HepG2 (cell line): ENCODE measurements around the gene HLA-DMB. TPM values are rescaled to one million over a fixed set of nuclear protein-coding genes. Genes with fewer than 3 reads are reported as not detected.

ENCODE experiments used
- CENPX ChIP-seq: sonication (generic); formaldehyde crosslinking; IDR thresholded peaks from 2 replicates; pipeline ENCODE4 v1.9.0; 2021; ENCODE audit warnings: mild to moderate bottlenecking, missing genetic modification reagents, moderate library complexity
- KAT8 ChIP-seq: IDR thresholded peaks from 2 replicates; pipeline ENCODE4 v1.6.1; 2016; ENCODE audit warnings: missing genetic modification reagents, missing compliant biosample characterization
- MEIS2 ChIP-seq: sonication (generic); formaldehyde crosslinking; IDR thresholded peaks from 2 replicates; pipeline ENCODE4 v1.9.0; 2021; ENCODE audit warnings: mild to moderate bottlenecking, missing genetic modification reagents
- MLLT10 ChIP-seq: sonication (generic); formaldehyde crosslinking; IDR thresholded peaks from 2 replicates; pipeline ENCODE4 v1.4.0; 2020; ENCODE audit warnings: missing genetic modification reagents
- NAIF1 ChIP-seq: sonication (generic); formaldehyde crosslinking; IDR thresholded peaks from 2 replicates; pipeline ENCODE4 v1.5.0; 2020; ENCODE audit warnings: mild to moderate bottlenecking, missing genetic modification reagents, borderline replicate concordance
- PATZ1 ChIP-seq: sonication (generic); formaldehyde crosslinking; IDR thresholded peaks from 2 replicates; pipeline ENCODE4 v1.4.0; 2020; ENCODE audit warnings: missing genetic modification reagents
- SNRNP70 ChIP-seq: fragments of 200-400 bp; formaldehyde crosslinking; IDR thresholded peaks from 2 replicates; pipeline ENCODE4 v1.6.1; 2017; ENCODE audit warnings: mild to moderate bottlenecking, low read depth, low read length, moderate library complexity
- ZNF232 ChIP-seq: sonication (generic); formaldehyde crosslinking; IDR thresholded peaks from 2 replicates; pipeline ENCODE4 v1.4.0; 2020; ENCODE audit warnings: missing genetic modification reagents, borderline replicate concordance
- ZNF331 ChIP-seq: sonication (generic); formaldehyde crosslinking; IDR thresholded peaks from 2 replicates; pipeline ENCODE4 v1.4.0; 2020; ENCODE audit warnings: missing genetic modification reagents
- ZNF605 ChIP-seq: sonication (generic); formaldehyde crosslinking; IDR thresholded peaks from 2 replicates; pipeline ENCODE4 v1.8.0; 2022; ENCODE audit warnings: mild to moderate bottlenecking, missing genetic modification reagents
- ZNF709 ChIP-seq: sonication (generic); formaldehyde crosslinking; IDR thresholded peaks from 2 replicates; pipeline ENCODE4 v1.5.0; 2020; ENCODE audit warnings: mild to moderate bottlenecking, missing genetic modification reagents
- ZNF790 ChIP-seq: sonication (generic); formaldehyde crosslinking; IDR thresholded peaks from 2 replicates; pipeline ENCODE4 v1.8.0; 2022; ENCODE audit warnings: missing genetic modification reagents, mild to moderate bottlenecking, borderline replicate concordance
- polyA plus RNA-seq, 8 experiments: library from polyadenylated mRNA; depleted of rRNA in 3 of 8; stranded (reverse) in 7 of 8; unstranded in 1 of 8; fragments of >200 nt; fragmentation: Illumina TruSeq in 4 of 8; extraction: Trizol in 4 of 8; gene quantifications; 2 replicates each; pipeline versions ENCODE4 v1.2.1 to v1.2.3, GENCODE V29; 2011 to 2016; ENCODE audit warnings: low read depth in 4 of 8, missing spikeins in 1 of 8, mixed read lengths in 1 of 8; ENCODE audit not compliant: insufficient read depth in 1 of 8
- total RNA-seq, 5 experiments: library from RNA; depleted of rRNA; stranded (reverse); fragments of >200 nt; fragmentation: Illumina TruSeq; extraction: Trizol; gene quantifications; 2 replicates each; pipeline ENCODE4 v1.2.3, GENCODE V29; 2016; ENCODE audit warnings: low read depth in 1 of 5
- TF ChIP-seq, protein P1 (sequence below): sonication (generic); formaldehyde crosslinking; IDR thresholded peaks from 2 replicates; pipeline ENCODE4 v1.4.0; 2020; ENCODE audit warnings: missing genetic modification reagents, borderline replicate concordance
- TF ChIP-seq, protein P2 (sequence below): sonication (generic); formaldehyde crosslinking; IDR thresholded peaks from 2 replicates; pipeline ENCODE4 v1.9.0; 2021; ENCODE audit warnings: missing genetic modification reagents, borderline replicate concordance
- TF ChIP-seq, protein P3 (sequence below): sonication (generic); formaldehyde crosslinking; conservative IDR thresholded peaks from 2 replicates; pipeline ENCODE4 v1.4.0; 2020; ENCODE audit warnings: missing genetic modification reagents

Gene HLA-DMB
- total and polyA plus RNA-seq, 2 of the 13 experiments (the other 11 are each of a cell fraction or from before 2014, with no cell fraction given) = not detected

DNA sequence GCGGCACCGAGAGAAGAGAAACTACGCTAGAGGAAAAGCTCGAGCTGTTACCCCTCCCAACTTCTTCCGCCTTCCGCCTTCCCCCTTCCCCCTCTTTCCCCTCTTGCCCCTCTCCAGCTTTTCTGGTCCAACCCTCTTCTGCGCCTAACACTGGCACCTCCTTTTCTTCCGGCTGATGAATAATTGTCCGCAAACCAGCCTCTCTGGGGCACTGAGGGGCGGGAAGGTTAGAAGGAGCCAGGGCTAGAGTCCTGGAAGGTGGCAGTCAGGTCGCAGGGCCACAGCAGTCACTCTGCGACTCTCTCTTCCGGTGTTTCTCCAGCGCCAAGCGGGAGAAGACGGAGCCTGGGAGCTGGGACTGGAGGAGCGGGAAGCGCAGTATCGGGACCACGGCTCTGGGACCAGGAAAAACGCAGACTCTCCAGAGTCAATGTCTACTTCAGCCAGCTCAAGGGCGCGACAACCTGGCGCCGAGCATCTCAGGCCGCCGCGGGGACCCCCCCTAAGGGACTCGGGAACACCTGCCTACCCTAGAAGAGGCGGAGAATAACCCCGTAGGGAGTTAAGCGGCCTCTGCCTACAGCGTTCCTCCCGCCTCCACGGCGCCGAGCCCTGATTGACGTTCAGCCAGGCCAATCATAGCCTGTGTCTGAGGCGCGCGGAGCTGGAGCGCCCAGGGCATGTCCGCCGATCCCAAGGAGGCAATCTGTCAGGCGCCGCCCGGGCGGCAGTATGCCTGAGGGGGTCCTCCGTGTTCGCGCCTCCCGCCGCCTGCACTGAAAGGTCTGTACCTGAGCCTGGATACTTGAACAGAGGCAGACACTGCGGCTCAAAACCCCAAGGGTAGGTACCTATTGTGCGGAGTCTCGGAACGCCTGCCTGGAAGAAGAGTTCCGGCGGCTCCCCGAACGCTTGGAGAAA is 46.5 kb downstream of the HLA-DMB start (continued):
- TF ChIP-seq, protein P1, sequence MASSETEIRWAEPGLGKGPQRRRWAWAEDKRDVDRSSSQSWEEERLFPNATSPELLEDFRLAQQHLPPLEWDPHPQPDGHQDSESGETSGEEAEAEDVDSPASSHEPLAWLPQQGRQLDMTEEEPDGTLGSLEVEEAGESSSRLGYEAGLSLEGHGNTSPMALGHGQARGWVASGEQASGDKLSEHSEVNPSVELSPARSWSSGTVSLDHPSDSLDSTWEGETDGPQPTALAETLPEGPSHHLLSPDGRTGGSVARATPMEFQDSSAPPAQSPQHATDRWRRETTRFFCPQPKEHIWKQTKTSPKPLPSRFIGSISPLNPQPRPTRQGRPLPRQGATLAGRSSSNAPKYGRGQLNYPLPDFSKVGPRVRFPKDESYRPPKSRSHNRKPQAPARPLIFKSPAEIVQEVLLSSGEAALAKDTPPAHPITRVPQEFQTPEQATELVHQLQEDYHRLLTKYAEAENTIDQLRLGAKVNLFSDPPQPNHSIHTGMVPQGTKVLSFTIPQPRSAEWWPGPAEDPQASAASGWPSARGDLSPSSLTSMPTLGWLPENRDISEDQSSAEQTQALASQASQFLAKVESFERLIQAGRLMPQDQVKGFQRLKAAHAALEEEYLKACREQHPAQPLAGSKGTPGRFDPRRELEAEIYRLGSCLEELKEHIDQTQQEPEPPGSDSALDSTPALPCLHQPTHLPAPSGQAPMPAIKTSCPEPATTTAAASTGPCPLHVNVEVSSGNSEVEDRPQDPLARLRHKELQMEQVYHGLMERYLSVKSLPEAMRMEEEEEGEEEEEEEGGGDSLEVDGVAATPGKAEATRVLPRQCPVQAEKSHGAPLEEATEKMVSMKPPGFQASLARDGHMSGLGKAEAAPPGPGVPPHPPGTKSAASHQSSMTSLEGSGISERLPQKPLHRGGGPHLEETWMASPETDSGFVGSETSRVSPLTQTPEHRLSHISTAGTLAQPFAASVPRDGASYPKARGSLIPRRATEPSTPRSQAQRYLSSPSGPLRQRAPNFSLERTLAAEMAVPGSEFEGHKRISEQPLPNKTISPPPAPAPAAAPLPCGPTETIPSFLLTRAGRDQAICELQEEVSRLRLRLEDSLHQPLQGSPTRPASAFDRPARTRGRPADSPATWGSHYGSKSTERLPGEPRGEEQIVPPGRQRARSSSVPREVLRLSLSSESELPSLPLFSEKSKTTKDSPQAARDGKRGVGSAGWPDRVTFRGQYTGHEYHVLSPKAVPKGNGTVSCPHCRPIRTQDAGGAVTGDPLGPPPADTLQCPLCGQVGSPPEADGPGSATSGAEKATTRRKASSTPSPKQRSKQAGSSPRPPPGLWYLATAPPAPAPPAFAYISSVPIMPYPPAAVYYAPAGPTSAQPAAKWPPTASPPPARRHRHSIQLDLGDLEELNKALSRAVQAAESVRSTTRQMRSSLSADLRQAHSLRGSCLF (CRISPR knock-in tag) = no peak
- no peak for TF ChIP-seq SNRNP70
- no peak for TF ChIP-seq ZNF790
- TF ChIP-seq, protein P2, sequence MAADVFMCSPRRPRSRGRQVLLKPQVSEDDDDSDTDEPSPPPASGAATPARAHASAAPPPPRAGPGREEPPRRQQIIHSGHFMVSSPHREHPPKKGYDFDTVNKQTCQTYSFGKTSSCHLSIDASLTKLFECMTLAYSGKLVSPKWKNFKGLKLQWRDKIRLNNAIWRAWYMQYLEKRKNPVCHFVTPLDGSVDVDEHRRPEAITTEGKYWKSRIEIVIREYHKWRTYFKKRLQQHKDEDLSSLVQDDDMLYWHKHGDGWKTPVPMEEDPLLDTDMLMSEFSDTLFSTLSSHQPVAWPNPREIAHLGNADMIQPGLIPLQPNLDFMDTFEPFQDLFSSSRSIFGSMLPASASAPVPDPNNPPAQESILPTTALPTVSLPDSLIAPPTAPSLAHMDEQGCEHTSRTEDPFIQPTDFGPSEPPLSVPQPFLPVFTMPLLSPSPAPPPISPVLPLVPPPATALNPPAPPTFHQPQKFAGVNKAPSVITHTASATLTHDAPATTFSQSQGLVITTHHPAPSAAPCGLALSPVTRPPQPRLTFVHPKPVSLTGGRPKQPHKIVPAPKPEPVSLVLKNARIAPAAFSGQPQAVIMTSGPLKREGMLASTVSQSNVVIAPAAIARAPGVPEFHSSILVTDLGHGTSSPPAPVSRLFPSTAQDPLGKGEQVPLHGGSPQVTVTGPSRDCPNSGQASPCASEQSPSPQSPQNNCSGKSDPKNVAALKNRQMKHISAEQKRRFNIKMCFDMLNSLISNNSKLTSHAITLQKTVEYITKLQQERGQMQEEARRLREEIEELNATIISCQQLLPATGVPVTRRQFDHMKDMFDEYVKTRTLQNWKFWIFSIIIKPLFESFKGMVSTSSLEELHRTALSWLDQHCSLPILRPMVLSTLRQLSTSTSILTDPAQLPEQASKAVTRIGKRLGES (CRISPR knock-in tag) = no peak
- no peak for TF ChIP-seq NAIF1
- TF ChIP-seq MLLT10 (CRISPR knock-in tag) = no peak
- no peak for TF ChIP-seq ZNF232 (CRISPR knock-in tag)
- TF ChIP-seq MEIS2 (CRISPR knock-in tag) = no peak; the same call in 1 of the 2 replicates
- TF ChIP-seq ZNF605 (CRISPR knock-in tag) = peak; percentile 64
- no peak for TF ChIP-seq ZNF331 (CRISPR knock-in tag)
- no peak for TF ChIP-seq CENPX (CRISPR knock-in tag)
- peak; percentile 90 for TF ChIP-seq KAT8 (CRISPR knock-in tag)
- peak; percentile 19; the same call in 1 of the 2 replicates for TF ChIP-seq ZNF709 (CRISPR knock-in tag)
- peak; percentile 69 for TF ChIP-seq PATZ1
- TF ChIP-seq, protein P3, sequence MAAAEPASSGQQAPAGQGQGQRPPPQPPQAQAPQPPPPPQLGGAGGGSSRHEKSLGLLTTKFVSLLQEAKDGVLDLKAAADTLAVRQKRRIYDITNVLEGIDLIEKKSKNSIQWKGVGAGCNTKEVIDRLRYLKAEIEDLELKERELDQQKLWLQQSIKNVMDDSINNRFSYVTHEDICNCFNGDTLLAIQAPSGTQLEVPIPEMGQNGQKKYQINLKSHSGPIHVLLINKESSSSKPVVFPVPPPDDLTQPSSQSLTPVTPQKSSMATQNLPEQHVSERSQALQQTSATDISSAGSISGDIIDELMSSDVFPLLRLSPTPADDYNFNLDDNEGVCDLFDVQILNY = peak; percentile 80
